ENCODE results near the gene PSD2.

PSD2 gene

DNA sequence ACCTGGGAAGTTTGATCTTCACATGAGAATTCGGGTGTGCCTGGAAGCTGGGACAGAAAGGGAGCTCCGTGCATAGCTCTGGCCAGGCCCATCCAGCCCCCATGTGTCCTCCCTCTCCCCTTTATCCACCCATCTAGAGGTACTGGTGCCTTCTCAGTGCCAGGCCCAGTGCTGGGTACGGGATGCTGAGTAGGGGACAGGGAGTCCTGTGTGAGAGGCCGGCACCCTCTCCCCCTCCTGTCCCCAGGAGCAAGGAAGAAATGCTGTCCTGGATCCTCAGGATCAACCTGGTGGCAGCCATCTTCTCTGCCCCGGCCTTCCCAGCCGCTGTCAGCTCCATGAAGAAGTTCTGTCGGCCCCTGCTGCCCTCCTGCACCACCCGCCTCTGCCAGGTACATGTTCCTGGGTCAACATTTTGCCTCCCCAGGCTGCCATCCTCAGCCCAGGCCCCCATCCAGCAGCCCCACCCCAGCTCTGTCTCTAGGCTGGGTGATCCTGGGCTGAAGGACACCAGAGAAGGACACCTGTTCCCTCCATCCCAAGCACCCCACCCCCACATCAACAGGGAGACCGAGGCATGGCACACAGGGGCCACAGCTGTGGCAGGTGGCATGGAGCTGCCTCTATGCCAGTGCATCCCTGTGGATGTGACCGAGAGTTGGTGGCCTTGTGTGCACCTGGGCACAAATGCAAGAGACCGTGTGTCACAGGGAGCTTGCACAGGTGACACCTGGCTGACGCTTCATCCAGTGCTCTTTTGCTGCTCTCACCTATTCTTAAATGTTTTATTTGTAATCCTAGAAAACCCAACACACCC lies 43.0 kb downstream of the PSD2 start:
- FAIRE-seq = no peak
- no peak for TF ChIP-seq POLR2A (IDR thresholded peaks at IDR 0.05; ENCODE audit: low read depth, low read length)
- no peak for DNase-seq (ENCODE audit: insufficient read length, low spot score)

DNA sequence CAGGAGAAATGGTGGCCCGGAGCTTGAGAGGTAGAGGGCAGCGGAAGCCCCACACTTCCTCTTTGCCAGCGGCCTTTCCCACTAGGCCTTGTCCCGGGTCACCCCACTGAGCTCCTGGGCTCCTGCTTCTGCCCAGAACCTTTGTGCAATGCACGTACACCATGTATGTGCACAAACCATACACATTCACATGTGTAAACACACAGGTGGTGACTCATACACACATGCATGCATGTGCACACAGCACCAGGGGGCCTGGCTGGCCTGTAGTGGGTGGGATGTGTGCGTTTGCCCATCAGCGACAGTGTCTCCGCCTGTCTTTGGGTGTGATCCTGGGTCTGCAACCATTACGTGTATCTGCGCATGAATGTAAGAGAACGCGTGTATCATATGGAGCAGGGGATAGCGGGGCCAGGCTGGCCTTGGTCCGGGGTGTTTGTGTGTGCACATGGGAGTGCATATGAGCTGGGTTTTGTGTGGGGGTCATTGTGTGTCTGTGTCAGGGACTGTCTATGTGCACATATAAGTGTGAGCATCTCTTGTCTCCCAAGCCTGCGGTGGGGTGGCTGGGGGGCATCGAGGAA lies 43.7 kb downstream of the PSD2 start:
- FAIRE-seq = no peak

DNA sequence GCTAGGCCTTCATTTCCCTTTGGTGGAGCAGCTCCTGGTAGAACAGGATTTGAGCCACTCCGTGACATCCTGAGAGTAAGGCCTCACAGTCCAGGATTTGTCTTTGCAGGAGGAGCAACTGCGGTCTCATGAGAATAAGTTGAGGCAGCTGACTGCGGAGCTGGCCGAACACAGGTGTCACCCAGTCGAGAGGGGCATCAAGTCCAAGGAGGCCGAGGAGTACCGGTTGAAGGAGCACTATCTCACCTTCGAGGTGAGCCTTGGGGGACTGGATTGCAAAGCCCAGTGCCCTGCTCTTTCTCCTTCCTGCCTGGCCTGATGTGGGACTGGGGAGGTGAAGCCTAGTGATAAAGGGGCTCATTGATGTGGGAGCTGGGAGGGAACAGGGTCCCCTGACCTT lies 44.3 kb downstream of the PSD2 start:
- FAIRE-seq (no peak), DNase-seq (ENCODE audit: insufficient read length, low spot score) (no peak)

More for the DNA sequence above, 43.7 kb downstream of the PSD2 start:
- no peak for TF ChIP-seq POLR2A (IDR thresholded peaks at IDR 0.05; ENCODE audit: low read depth, low read length)
- DNase-seq (ENCODE audit: insufficient read length, low spot score) = no peak

GRCh38 chr5:139841549-139841948 lies 45.9 kb downstream of the PSD2 start:
- no peak for DNase-seq (ENCODE audit: insufficient read length, low spot score)
- TF ChIP-seq POLR2A (IDR thresholded peaks at IDR 0.05; ENCODE audit: low read depth, low read length) = no peak

More for the DNA sequence above, 44.3 kb downstream of the PSD2 start:
- no peak for TF ChIP-seq POLR2A (IDR thresholded peaks at IDR 0.05; ENCODE audit: low read depth, low read length)

DNA sequence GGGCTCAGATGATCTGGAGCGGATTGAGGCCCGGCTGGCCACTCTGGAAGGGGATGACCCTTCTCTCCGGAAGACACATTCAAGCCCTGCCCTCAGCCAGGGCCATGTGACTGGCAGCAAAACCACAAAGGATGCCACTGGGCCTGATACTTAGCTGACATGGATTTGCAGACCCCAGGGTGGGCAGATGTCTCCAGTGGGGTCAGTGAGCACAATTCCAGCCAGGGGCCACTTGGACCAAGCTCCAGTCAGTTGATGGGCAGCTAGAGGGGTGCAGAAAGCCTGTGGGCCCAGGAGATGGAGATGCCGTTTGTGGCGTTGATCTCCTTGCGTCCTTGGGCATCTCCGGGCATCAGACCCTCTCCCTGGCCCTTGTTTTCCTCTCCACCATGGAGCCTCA lies 46.7 kb downstream of the PSD2 start:
- DNase-seq (ENCODE audit: insufficient read length, low spot score) = no peak
- no peak for TF ChIP-seq POLR2A (IDR thresholded peaks at IDR 0.05; ENCODE audit: low read depth, low read length)
- FAIRE-seq = no peak

More at GRCh38 chr5:139841549-139841948, 45.9 kb downstream of the PSD2 start:
- FAIRE-seq = no peak

GRCh38 chr5:139843991-139844390 lies 48.4 kb downstream of the PSD2 start:
- FAIRE-seq (no peak), DNase-seq (ENCODE audit: insufficient read length, low spot score) (no peak)
- no peak for TF ChIP-seq POLR2A (IDR thresholded peaks at IDR 0.05; ENCODE audit: low read depth, low read length)

GRCh38 chr5:139844472-139845145 lies 49.0 kb downstream of the PSD2 start:
- FAIRE-seq (peak; percentile 45), DNase-seq (ENCODE audit: insufficient read length, low spot score) (peak; percentile 85)
- TF ChIP-seq POLR2A (IDR thresholded peaks at IDR 0.05; ENCODE audit: low read depth, low read length) = no peak

GRCh38 chr5:139845846-139846681 lies 50.5 kb downstream of the PSD2 start:
- DNase-seq (ENCODE audit: insufficient read length, low spot score) = no peak
- FAIRE-seq = no peak

DNA sequence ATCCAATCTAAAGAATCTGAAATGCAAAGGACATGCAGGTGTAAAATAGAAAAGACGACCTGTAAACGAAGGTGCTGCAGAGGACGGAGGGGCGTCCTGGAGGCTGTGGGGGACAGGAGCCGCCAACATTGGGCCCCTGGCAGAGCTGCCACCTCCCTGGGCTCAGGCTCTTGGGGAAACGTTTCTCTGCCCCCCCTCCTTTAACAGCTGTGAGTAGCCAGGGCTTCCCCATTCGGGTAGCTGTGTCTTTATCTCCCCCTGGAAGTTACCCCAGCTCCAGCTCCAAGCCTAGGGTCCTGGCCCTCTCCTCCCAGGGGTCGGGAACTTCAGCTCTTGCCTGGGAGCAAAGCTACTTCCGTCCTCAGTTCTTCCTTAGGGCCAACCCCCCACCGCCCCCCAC lies 51.5 kb downstream of the PSD2 start:
- FAIRE-seq (no peak), DNase-seq (ENCODE audit: insufficient read length, low spot score) (no peak)
- TF ChIP-seq POLR2A (IDR thresholded peaks at IDR 0.05; ENCODE audit: low read depth, low read length) = no peak

More at GRCh38 chr5:139845846-139846681, 50.5 kb downstream of the PSD2 start:
- no peak for TF ChIP-seq POLR2A (IDR thresholded peaks at IDR 0.05; ENCODE audit: low read depth, low read length)

- peak; percentile 42; the same call in 1 of the 2 replicates for TF ChIP-seq POLR2A (IDR thresholded peaks at IDR 0.05; ENCODE audit: low read depth, low read length)
- FAIRE-seq (no peak), DNase-seq (ENCODE audit: insufficient read length, low spot score) (no peak)
Measured at GRCh38 chr5:139847790-139848507, 52.3 kb downstream of the PSD2 start.

GRCh38 chr5:139848508-139849100 lies 53.0 kb downstream of the PSD2 start:
- DNase-seq (ENCODE audit: insufficient read length, low spot score) (no peak), FAIRE-seq (no peak)
- no peak for TF ChIP-seq POLR2A (IDR thresholded peaks at IDR 0.05; ENCODE audit: low read depth, low read length)

DNA sequence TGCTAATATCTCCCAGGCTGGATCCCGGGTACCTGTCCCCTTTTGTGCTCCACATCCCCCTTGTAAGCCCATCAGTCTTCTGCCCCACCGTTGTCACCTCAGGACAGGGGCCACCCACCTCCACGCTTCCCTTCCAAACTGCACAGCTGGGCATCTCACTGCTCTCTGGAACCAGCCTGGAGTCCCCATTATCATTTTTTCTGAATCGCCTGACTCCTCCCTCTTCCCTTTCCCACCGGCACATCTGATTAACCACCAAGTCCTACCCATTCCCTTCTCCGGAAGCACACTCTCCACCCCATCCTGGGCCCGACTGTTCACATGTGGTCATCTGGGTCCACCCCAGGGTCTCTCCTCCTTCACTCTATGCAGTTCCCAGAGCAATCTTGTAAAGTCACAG lies 53.9 kb downstream of the PSD2 start:
- TF ChIP-seq POLR2A (IDR thresholded peaks at IDR 0.05; ENCODE audit: low read depth, low read length) = no peak
- FAIRE-seq (no peak), DNase-seq (ENCODE audit: insufficient read length, low spot score) (no peak)

- DNase-seq (ENCODE audit: insufficient read length, low spot score) (peak; percentile 51), FAIRE-seq (no peak)
- no peak for TF ChIP-seq POLR2A (IDR thresholded peaks at IDR 0.05; ENCODE audit: low read depth, low read length)
Measured at GRCh38 chr5:139849942-139850341, 54.3 kb downstream of the PSD2 start.

Data from H54 (cell line).